HepG2 (cell line): ENCODE results near the gene GPR89A. TPM values are rescaled to one million over a fixed set of nuclear protein-coding genes. Genes with fewer than 3 reads are reported as not detected.

Experiments
- CC2D1A ChIP-seq: sonication (generic); formaldehyde crosslinking; IDR thresholded peaks from 2 replicates; pipeline ENCODE4 v1.8.1; 2023; ENCODE audit warnings: mild to moderate bottlenecking, missing genetic modification reagents
- CEBPG ChIP-seq: IDR thresholded peaks from 2 replicates; pipeline ENCODE4 v1.6.1; 2016
- FOXJ3 ChIP-seq: sonication (generic); formaldehyde crosslinking; IDR thresholded peaks from 2 replicates; pipeline ENCODE4 v1.4.0; 2020; ENCODE audit warnings: missing genetic modification reagents, mild to moderate bottlenecking, borderline replicate concordance
- GABPA ChIP-seq, 2 experiments: IDR thresholded peaks; 2 replicates each; pipeline ENCODE4 v1.6.1; 2011 to 2016; ENCODE audit warnings: low read depth in 2 of 2, low read length in 1 of 2, missing biosample characterization in 1 of 2, missing genetic modification characterization in 1 of 2
- GABPB1 ChIP-seq: IDR thresholded peaks from 2 replicates; pipeline ENCODE4 v1.6.1; 2016; ENCODE audit warnings: mild to moderate bottlenecking, missing genetic modification reagents, moderate library complexity, missing compliant biosample characterization
- HMG20B ChIP-seq: conservative IDR thresholded peaks from 2 replicates; pipeline ENCODE4 v1.6.1; 2016; ENCODE audit warnings: missing genetic modification reagents, missing compliant biosample characterization
- HOXD1 ChIP-seq: sonication (generic); formaldehyde crosslinking; IDR thresholded peaks from 2 replicates; pipeline ENCODE4 v1.5.0; 2020; ENCODE audit warnings: missing genetic modification reagents
- KDM5B ChIP-seq: sonication (generic); formaldehyde crosslinking; IDR thresholded peaks from 2 replicates; pipeline ENCODE4 v1.4.0; 2020; ENCODE audit warnings: missing genetic modification reagents, mild to moderate bottlenecking, borderline replicate concordance
- MEF2D ChIP-seq: sonication (generic); formaldehyde crosslinking; IDR thresholded peaks from 2 replicates; pipeline ENCODE4 v1.5.1; 2020; ENCODE audit warnings: mild to moderate bottlenecking, missing genetic modification reagents
- NR2F2 ChIP-seq: IDR thresholded peaks from 2 replicates; pipeline ENCODE4 v1.6.1; 2012; ENCODE audit warnings: low read depth, inconsistent platforms, borderline replicate concordance
- POLR2AphosphoS5 ChIP-seq: IDR thresholded peaks from 2 replicates; pipeline ENCODE4 v1.6.1; 2012; ENCODE audit warnings: low read depth, low read length
- SP140L ChIP-seq: sonication (generic); formaldehyde crosslinking; IDR thresholded peaks from 2 replicates; pipeline ENCODE4 v1.4.0; 2020; ENCODE audit warnings: missing genetic modification reagents, borderline replicate concordance
- SRY ChIP-seq: sonication (generic); formaldehyde crosslinking; IDR thresholded peaks from 2 replicates; pipeline ENCODE4 v1.8.0; 2022; ENCODE audit warnings: mild to moderate bottlenecking, missing genetic modification reagents
- TBX2 ChIP-seq: sonication (generic); formaldehyde crosslinking; IDR thresholded peaks from 2 replicates; pipeline ENCODE4 v1.5.0; 2020; ENCODE audit warnings: missing genetic modification reagents, mild to moderate bottlenecking, borderline replicate concordance
- THAP7 ChIP-seq: sonication (generic); formaldehyde crosslinking; IDR thresholded peaks from 2 replicates; pipeline ENCODE4 v1.8.1; 2023; ENCODE audit warnings: mild to moderate bottlenecking, missing genetic modification reagents
- YY1 ChIP-seq: IDR thresholded peaks from 2 replicates; pipeline ENCODE4 v1.6.1; 2011; ENCODE audit warnings: low read length, low read depth, moderate library complexity, mild to moderate bottlenecking; ENCODE audit not compliant: insufficient read depth, insufficient replicate concordance
- ZBTB43 ChIP-seq: sonication (generic); formaldehyde crosslinking; conservative IDR thresholded peaks from 2 replicates; pipeline ENCODE4 v1.4.0; 2020; ENCODE audit warnings: missing genetic modification reagents
- ZNF24 ChIP-seq: fragments of 450-650 bp; IDR thresholded peaks from 2 replicates; pipeline ENCODE4 v1.6.1; 2017; ENCODE audit warnings: antibody characterized with exemption, mild to moderate bottlenecking
- ZNF253 ChIP-seq: sonication (generic); formaldehyde crosslinking; IDR thresholded peaks from 2 replicates; pipeline ENCODE4 v1.8.0; 2022; ENCODE audit warnings: mild to moderate bottlenecking, missing genetic modification reagents, borderline replicate concordance
- ZNF335 ChIP-seq: sonication (generic); formaldehyde crosslinking; IDR thresholded peaks from 2 replicates; pipeline ENCODE4 v1.4.0; 2020; ENCODE audit warnings: missing genetic modification reagents
- polyA plus RNA-seq, 8 experiments: library from polyadenylated mRNA; depleted of rRNA in 3 of 8; stranded (reverse) in 7 of 8; unstranded in 1 of 8; fragments of >200 nt; fragmentation: Illumina TruSeq in 4 of 8; extraction: Trizol in 4 of 8; gene quantifications; 2 replicates each; pipeline versions ENCODE4 v1.2.1 to v1.2.3, GENCODE V29; 2011 to 2016; ENCODE audit warnings: low read depth in 4 of 8, missing spikeins in 1 of 8, mixed read lengths in 1 of 8; ENCODE audit not compliant: insufficient read depth in 1 of 8
- total RNA-seq, 5 experiments: library from RNA; depleted of rRNA; stranded (reverse); fragments of >200 nt; fragmentation: Illumina TruSeq; extraction: Trizol; gene quantifications; 2 replicates each; pipeline ENCODE4 v1.2.3, GENCODE V29; 2016; ENCODE audit warnings: low read depth in 1 of 5
- TF ChIP-seq, protein P1 (sequence below): sonication (generic); formaldehyde crosslinking; IDR thresholded peaks from 2 replicates; pipeline ENCODE4 v1.8.0; 2022; ENCODE audit warnings: mild to moderate bottlenecking, missing genetic modification reagents, borderline replicate concordance
- TF ChIP-seq, protein P2 (sequence below): sonication (generic); formaldehyde crosslinking; IDR thresholded peaks from 2 replicates; pipeline ENCODE4 v1.5.0; 2020; ENCODE audit warnings: mild to moderate bottlenecking, missing genetic modification reagents
- TF ChIP-seq, protein P3 (sequence below): sonication (generic); formaldehyde crosslinking; IDR thresholded peaks from 2 replicates; pipeline ENCODE4 v1.5.0; 2020; ENCODE audit warnings: missing genetic modification reagents

GPR89A gene
- total and polyA plus RNA-seq, 2 of the 13 experiments (the other 11 are each of a cell fraction or from before 2014, with no cell fraction given): 23.4 to 32.6 TPM

- TF ChIP-seq, protein P1, sequence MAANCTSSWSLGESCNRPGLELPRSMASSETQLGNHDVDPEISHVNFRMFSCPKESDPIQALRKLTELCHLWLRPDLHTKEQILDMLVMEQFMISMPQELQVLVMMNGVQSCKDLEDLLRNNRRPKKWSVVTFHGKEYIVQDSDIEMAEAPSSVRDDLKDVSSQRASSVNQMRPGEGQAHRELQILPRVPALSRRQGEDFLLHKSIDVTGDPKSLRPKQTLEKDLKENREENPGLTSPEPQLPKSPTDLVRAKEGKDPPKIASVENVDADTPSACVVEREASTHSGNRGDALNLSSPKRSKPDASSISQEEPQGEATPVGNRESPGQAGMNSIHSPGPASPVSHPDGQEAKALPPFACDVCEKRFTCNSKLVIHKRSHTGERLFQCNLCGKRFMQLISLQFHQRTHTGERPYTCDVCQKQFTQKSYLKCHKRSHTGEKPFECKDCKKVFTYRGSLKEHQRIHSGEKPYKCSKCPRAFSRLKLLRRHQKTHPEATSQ (CRISPR knock-in tag): no peak
- TF ChIP-seq CEBPG: 0 out of 2 replicates have a peak, but pooled peaks have one; percentile 42
- TF ChIP-seq GABPA (IDR thresholded peaks at IDR 0.05; ENCODE audit: low read depth, low read length): no peak
- TF ChIP-seq GABPA (CRISPR knock-in tag; IDR thresholded peaks at IDR 0.05; ENCODE audit: low read depth): no peak
- TF ChIP-seq POLR2AphosphoS5: peak; percentile 59
- no peak for TF ChIP-seq SP140L
- TF ChIP-seq CC2D1A (CRISPR knock-in tag): no peak
- TF ChIP-seq HMG20B (CRISPR knock-in tag): 0 out of 2 replicates have a peak, but pooled peaks have one; percentile 45
- TF ChIP-seq HOXD1 (CRISPR knock-in tag): no peak
- TF ChIP-seq ZNF24: no peak
- TF ChIP-seq MEF2D (CRISPR knock-in tag): peak; percentile 70
- TF ChIP-seq FOXJ3 (CRISPR knock-in tag): no peak
- TF ChIP-seq SRY: peak; percentile 24; the same call in 1 of the 2 replicates
- TF ChIP-seq ZNF253 (CRISPR knock-in tag): no peak
- TF ChIP-seq YY1: no peak
- TF ChIP-seq NR2F2: no peak
- no peak for TF ChIP-seq GABPB1 (CRISPR knock-in tag)
- peak; percentile 66 for TF ChIP-seq TBX2 (CRISPR knock-in tag)
- peak; percentile 89 for TF ChIP-seq ZBTB43
- TF ChIP-seq, protein P2, sequence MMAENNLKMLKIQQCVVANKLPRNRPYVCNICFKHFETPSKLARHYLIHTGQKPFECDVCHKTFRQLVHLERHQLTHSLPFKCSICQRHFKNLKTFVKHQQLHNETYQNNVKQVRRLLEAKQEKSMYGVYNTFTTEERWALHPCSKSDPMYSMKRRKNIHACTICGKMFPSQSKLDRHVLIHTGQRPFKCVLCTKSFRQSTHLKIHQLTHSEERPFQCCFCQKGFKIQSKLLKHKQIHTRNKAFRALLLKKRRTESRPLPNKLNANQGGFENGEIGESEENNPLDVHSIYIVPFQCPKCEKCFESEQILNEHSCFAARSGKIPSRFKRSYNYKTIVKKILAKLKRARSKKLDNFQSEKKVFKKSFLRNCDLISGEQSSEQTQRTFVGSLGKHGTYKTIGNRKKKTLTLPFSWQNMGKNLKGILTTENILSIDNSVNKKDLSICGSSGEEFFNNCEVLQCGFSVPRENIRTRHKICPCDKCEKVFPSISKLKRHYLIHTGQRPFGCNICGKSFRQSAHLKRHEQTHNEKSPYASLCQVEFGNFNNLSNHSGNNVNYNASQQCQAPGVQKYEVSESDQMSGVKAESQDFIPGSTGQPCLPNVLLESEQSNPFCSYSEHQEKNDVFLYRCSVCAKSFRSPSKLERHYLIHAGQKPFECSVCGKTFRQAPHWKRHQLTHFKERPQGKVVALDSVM (CRISPR knock-in tag): 0 out of 2 replicates have a peak, but pooled peaks have one; percentile 30
- peak; percentile 69; the same call in 1 of the 2 replicates for TF ChIP-seq THAP7 (CRISPR knock-in tag)
- TF ChIP-seq, protein P3, sequence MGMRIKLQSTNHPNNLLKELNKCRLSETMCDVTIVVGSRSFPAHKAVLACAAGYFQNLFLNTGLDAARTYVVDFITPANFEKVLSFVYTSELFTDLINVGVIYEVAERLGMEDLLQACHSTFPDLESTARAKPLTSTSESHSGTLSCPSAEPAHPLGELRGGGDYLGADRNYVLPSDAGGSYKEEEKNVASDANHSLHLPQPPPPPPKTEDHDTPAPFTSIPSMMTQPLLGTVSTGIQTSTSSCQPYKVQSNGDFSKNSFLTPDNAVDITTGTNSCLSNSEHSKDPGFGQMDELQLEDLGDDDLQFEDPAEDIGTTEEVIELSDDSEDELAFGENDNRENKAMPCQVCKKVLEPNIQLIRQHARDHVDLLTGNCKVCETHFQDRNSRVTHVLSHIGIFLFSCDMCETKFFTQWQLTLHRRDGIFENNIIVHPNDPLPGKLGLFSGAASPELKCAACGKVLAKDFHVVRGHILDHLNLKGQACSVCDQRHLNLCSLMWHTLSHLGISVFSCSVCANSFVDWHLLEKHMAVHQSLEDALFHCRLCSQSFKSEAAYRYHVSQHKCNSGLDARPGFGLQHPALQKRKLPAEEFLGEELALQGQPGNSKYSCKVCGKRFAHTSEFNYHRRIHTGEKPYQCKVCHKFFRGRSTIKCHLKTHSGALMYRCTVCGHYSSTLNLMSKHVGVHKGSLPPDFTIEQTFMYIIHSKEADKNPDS (CRISPR knock-in tag): peak; percentile 90
- TF ChIP-seq KDM5B: peak; percentile 55; the same call in 1 of the 2 replicates
- TF ChIP-seq ZNF335: peak; percentile 65; the same call in 1 of the 2 replicates
Observed at GRCh38 chr1:145714524-145715111, 106.8 kb downstream of the GPR89A start (continued).
